ENCODE measurements around the gene ID3. TPM values are rescaled to one million over a fixed set of nuclear protein-coding genes. Genes with fewer than 3 reads are reported as not detected.

ID3 gene
- total RNA-seq, 1 donor from 2014 or later: 30.3 TPM

DNA sequence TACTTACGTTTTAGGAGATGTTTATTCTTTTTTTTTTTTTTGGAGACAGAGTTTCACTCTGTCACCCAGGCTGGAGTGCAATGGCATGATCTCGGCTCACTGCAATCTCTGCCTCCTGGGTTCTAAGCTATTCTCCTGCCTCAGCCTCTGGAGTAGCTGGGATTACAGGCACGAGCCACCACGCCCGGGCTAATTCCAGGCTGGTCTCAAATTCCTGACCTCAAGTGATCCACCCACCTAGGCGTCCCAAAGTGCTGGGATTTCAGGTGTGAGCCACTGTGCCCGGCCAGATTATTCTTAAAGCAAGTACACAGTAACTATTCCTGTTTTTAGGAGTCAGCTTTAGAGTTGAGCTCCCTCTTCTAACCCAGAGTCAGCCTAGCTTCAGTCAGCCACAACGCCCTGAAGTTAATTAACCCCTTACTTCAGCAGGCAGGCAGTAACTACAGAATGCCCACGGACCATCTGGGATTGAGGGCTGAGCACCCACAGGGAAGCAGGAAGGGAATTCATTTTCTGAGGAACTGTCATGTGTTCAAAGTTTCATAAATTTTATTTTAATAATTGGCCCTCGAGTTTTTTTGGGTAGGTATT is 5.3 kb upstream of the ID3 start:
- DNase-seq: no peak

DNA sequence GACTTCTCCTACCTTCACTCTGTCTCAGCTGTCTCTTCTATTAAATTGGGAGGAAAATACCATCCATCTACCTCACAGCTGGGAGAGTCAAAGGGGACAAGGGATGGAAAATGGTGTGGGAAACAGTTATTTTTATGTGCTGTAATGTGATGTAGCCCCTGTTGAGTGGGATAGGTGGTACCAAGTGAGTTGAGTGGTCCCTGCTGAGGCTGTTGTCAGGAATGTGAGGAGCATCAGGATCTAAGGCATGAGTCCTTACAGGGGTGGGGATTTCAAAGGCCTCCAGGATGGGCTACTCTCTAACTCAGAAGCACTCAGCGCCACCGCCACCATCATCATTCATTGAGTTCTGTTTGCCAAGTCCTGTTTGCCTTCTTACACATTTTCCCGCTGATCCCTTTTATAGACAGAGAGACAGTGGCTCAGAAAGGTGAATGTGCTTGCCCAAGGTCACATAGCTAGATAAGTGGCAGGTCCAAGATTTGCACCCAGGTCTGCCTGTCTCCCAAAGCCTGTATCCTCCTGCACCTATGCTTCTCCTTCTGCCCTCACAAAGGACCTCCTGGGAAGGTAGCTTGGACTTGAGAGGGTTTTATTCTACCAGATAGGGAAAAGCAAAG is 4.6 kb upstream of the ID3 start:
- DNase-seq: no peak

GRCh38 chr1:23563003-23563402 is 3.7 kb upstream of the ID3 start:
- DNase-seq: no peak

GRCh38 chr1:23562137-23562876 is 3.0 kb upstream of the ID3 start:
- peak; percentile 75 for DNase-seq

GRCh38 chr1:23561813-23562100 is 2.5 kb upstream of the ID3 start:
- DNase-seq: no peak

DNA sequence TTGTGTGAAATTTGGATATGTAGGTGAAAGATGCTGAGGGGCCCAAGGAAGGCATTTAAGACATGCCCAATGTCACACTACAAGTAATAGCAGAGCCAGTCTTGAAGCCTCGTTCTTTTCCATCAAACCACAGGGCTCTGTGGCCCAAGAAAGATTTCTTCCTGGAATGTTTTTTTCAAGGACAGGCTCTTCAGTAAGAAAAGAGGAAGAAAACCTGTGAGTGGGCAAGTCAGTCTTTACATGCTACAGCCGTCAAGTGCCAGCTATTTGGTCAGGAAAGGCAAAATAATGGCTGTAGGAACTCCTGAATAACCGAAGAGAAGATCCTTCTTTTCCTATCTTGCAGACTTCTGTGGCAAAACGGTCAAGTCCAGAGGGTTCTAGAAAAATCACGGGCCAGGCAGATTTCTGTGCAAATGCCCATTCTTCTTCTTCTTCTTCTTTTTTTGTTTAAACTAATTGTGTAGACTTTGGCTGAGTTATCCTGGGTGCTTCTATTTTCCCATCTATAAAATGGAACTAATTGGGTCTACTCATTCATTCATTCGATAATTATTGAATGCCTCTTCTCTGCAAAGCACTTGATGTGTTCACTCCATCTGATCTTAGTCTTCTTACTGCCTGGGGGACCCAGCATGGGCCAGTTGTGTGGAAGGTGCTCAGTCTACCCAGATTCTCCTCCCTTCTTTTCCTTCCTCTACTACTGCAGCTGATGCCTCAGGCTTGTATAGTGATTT is 1.9 kb upstream of the ID3 start:
- DNase-seq: no peak

DNA sequence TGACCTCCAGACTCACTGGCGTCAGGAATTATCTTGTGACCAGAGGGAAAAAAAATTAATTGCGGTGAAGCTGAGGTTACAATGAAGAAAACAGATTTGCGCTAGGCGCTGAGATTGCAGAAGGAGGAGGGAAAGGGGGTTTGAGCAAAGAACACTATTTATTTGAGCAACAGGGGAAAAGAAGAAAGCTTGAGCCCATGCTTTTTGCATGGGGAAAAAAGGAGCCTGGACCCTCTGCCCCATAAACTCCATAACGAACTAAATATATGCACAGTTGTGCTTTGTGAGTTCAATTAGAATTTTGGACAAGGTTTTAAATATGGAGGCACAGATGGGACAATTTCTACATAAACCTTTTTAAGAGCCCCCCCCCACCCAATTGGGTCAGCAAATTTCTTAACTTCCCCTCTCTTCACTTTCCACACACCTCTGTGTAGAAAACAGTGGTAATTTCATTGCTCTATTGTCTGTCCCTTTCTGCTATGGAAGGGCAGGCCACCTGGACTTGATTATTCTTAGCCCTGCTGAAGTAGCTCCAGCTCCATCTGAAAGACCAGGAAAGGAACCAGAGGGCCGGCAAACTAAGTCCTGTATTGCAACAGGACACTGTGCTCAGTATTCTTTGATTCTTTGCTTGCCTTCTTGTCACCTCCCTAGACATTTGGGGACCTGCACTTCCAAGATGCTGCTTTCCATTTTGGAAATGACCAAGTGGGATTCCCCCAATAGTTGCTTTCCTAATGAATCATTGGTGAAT is 862 bp upstream of the ID3 start:
- DNase-seq: no peak

DNA sequence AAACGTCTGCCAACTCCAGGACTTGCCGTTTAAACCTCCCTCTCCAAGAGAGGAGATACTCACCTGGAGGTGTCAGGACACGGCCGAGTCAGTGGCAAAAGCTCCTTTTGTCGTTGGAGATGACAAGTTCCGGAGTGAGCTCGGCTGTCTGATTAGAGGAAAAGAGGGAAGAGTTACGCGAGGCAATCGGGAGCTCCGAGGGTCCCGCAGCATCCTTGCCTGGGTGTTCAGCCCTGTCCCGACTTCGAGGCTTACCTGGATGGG is 497 bp downstream of the ID3 start:
- DNase-seq: no peak

- DNase-seq: no peak
These were observed 995 bp downstream of the ID3 start for GRCh38 chr1:23558140-23558871.

GRCh38 chr1:23557471-23558124 is 1.7 kb downstream of the ID3 start:
- DNase-seq: no peak

DNA sequence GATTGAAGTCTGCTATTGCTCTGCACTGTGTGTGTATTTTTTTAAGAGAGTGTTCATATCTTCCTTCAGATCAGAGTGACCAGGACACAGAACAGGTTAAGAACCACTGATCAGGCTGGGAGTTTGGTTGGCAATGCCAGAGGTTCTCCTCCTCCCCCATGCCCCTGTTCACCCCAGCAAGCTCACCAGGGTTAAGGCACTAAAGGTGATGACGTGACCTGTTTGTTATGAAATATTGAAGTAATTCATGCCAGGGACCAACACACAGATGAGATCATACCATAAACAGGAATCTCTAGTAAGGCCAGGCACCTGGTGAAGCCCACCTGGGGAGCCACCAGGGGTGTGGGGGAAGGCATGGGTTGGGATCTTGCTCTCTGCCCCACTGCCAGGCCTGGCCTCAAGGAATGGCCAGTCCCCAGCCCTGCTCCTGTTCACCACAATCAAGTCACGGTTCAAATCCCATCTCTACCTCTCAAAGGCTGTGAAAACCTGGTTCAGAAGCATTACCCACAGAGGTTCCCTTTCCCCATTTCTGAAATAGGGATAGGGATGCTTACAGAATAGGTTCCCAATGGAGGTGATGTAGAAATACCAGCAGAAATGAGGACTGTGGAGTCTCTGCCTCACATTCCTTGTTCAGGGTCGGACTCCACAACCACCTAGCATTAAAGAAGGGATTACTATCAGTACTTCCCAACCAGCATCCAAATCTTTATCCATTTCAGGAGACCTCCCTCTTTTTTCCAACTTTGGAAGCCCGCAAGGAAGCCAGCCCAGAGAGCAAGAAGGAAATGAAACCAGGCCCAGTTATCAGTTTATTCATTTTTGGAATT is 2.4 kb downstream of the ID3 start:
- no peak for DNase-seq

GRCh38 chr1:23555986-23556634 is 3.2 kb downstream of the ID3 start:
- no peak for DNase-seq

GRCh38 chr1:23555270-23555985 is 3.9 kb downstream of the ID3 start:
- no peak for DNase-seq

DNA sequence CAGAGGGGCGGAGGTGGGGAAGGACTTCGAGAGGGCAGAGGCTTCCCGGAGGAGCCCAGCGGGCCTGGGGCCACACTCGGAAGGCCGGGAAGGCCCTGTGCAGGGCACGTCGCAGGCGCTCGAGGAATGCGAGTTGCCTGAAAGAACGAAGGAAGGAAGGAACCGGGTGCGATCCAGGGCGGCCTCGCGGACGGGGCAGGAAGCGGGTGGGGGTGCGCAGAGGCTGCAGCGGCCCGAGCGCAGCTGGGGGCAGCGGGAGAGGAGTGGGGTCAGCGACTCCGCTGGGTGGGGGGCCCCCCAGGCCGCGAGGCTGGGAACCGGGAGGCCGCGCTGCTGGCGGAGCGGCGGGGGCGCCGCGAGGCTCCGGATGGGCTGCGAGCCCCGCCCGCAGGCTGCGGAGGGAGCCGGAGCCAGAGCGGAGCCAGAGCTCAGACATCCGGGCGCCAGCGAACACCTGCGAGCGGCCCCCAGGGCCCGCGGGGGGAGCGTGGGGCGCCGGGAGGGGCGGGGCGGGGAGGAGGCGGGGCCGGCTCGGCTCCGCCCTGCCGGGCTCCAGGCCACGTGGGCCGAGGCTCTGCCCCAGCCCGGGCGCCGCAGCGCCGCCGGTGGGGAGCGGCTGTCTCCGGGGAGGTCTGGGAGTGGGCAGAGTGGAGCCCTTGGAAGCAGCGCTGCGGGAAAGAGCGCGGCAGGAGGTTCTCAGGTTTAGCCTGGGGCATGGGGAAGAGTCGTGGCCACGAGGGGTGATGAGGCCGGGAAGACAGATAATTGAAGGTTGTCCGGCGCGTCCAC is 4.6 kb downstream of the ID3 start:
- peak; percentile 66 for DNase-seq

GRCh38 chr1:23554127-23554480 is 5.2 kb downstream of the ID3 start:
- DNase-seq: no peak

- no peak for DNase-seq
These were observed 5.8 kb downstream of the ID3 start for GRCh38 chr1:23553231-23554126.

DNA sequence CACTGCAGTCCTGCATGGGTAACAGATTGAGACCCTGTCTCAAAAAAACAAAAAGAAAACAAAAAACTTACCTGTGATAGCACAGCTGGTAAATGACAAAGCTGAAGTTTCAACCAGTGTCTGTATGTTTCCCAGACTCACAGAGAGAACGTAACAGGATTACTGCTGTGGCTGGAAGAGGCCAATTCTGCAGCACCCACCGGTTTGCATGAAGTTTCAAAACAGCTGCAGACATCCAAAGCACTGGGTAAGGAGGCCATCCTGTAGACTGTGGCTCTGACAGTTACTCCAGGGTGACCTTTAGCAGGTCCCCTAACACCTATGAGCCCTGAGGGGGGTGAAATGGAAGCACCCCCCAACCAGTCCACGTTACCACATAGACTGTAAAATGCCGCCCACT is 7.5 kb downstream of the ID3 start:
- DNase-seq: no peak

DNA sequence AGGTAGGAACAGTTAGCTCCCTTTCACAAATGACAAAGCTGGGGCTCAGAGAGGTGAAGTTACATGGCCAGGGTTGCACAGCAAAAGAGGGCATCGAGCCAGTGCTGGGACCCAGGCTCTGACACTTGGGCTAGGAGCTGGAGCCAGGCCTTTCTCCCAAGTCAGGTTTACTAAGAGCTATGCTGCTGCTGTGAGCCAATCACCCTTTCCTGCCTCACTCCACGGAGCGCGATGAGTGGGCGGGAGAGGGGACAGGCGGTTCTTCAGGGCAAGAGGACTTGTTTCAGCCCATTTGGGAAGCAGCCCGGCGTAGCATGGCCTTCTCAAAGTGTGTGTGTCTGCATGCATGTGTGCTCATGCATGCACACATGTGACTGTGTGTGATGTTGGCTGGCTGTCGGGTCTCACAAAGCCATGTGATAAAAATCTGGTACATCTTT is 10.6 kb downstream of the ID3 start:
- DNase-seq: no peak

Data from occipital lobe (tissue), 2 donors.